Mammary epithelial cell (primary cell): ENCODE data around the gene CCDC112.

Experiments
- EZH2 ChIP-seq: IDR thresholded peaks from 2 replicates; pipeline ENCODE4 v1.6.1; 2012; ENCODE audit warnings: low read length, inconsistent platforms, borderline replicate concordance
- TF ChIP-seq, protein P1 (sequence below), 2 donors: IDR thresholded peaks in 1 of 2; conservative IDR thresholded peaks in 1 of 2; 2 replicates each; pipeline ENCODE4 v1.5.1; 2011 to 2012; ENCODE audit warnings: inconsistent platforms in 2 of 2, low read length in 2 of 2, mild to moderate bottlenecking in 2 of 2, control low read depth in 1 of 2, low read depth in 1 of 2; ENCODE audit not compliant: insufficient read depth in 1 of 2; ENCODE audit errors: extremely low read depth in 1 of 2

DNA sequence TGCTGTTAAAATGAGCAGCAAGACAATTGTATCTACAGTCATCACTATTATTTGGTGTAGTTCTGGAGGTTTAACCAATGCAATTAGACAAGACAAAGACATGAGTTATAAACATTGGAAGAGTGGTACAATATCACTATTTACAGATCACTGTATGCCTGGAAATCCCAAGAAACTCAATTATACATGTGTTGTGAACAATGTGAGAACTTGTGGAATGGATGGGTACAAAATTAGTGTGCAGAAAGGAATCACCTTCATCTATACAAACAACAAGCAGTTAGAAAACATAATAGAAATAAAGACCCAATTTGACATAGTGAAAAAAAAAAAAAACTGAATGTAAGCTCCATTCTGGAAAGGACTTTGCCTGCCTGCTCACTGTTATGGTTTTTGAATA, 12.4 kb upstream of the CCDC112 start:
- TF ChIP-seq EZH2, result no peak
- TF ChIP-seq, protein P1, sequence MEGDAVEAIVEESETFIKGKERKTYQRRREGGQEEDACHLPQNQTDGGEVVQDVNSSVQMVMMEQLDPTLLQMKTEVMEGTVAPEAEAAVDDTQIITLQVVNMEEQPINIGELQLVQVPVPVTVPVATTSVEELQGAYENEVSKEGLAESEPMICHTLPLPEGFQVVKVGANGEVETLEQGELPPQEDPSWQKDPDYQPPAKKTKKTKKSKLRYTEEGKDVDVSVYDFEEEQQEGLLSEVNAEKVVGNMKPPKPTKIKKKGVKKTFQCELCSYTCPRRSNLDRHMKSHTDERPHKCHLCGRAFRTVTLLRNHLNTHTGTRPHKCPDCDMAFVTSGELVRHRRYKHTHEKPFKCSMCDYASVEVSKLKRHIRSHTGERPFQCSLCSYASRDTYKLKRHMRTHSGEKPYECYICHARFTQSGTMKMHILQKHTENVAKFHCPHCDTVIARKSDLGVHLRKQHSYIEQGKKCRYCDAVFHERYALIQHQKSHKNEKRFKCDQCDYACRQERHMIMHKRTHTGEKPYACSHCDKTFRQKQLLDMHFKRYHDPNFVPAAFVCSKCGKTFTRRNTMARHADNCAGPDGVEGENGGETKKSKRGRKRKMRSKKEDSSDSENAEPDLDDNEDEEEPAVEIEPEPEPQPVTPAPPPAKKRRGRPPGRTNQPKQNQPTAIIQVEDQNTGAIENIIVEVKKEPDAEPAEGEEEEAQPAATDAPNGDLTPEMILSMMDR (conservative IDR thresholded peaks at IDR 0.05 in 1 of 2, IDR thresholded peaks at IDR 0.05 in 1 of 2; ENCODE audit: extremely low read depth in 1 of 2, insufficient read depth in 1 of 2, low read depth in 1 of 2, low read length in 2 of 2), result no peak
